ENCODE data around the gene SLC35F3. TPM values are rescaled to one million over a fixed set of nuclear protein-coding genes. Genes with fewer than 3 reads are reported as not detected.

SLC35F3 gene
- total and polyA plus RNA-seq, 7 donors = under 0.01 to 0.54 (median 0.28) TPM; not detected in 2

DNA sequence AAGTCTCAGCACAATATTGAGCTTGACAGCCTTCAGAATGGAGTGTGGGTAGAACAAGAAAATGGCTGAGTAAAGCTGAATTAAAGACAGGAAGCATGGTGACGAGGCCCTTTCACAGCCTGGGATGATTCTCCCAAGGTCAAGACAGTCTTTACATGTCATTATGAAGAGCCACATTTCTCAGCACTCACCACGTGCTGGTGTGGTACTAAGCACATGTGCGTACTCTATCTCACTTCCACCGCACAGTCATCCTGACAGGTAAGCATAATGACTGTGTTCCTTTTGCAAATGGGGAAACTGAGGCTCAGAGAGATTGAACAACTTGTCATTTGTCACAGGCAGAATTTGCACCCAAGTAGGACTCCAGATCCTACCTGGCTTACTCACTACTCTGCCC lies 376.0 kb downstream of the SLC35F3 start:
- H3K4me1 ChIP-seq = no peaks in the 10 kb centered on the region
- TF ChIP-seq POLR2A (IDR thresholded peaks at IDR 0.05) = no peak
- TF ChIP-seq POLR2AphosphoS5 (IDR thresholded peaks at IDR 0.05) = no peak
- TF ChIP-seq, protein P1, sequence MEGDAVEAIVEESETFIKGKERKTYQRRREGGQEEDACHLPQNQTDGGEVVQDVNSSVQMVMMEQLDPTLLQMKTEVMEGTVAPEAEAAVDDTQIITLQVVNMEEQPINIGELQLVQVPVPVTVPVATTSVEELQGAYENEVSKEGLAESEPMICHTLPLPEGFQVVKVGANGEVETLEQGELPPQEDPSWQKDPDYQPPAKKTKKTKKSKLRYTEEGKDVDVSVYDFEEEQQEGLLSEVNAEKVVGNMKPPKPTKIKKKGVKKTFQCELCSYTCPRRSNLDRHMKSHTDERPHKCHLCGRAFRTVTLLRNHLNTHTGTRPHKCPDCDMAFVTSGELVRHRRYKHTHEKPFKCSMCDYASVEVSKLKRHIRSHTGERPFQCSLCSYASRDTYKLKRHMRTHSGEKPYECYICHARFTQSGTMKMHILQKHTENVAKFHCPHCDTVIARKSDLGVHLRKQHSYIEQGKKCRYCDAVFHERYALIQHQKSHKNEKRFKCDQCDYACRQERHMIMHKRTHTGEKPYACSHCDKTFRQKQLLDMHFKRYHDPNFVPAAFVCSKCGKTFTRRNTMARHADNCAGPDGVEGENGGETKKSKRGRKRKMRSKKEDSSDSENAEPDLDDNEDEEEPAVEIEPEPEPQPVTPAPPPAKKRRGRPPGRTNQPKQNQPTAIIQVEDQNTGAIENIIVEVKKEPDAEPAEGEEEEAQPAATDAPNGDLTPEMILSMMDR (IDR thresholded peaks at IDR 0.05) = no peak
- TF ChIP-seq EP300 (IDR thresholded peaks at IDR 0.05) = no peak
- intact Hi-C loops (cut with DNase I) = no loop called here
- H3K4me3 ChIP-seq = no peak overlapping the region
- peaks cover 0 to 3% (median 0%) of the 10 kb centered on the region in 3 donors for H3K27me3 ChIP-seq
- no peak overlapping the region for H3K27ac ChIP-seq
- no peaks in the 10 kb centered on the region for H3K36me3 ChIP-seq
- no peaks in the 10 kb centered on the region for H3K9me3 ChIP-seq
- no peak for DNase-seq
- WGBS, 2 donors = 77 to 87% methylated on average over 4 of the region's 4 CpGs

DNA sequence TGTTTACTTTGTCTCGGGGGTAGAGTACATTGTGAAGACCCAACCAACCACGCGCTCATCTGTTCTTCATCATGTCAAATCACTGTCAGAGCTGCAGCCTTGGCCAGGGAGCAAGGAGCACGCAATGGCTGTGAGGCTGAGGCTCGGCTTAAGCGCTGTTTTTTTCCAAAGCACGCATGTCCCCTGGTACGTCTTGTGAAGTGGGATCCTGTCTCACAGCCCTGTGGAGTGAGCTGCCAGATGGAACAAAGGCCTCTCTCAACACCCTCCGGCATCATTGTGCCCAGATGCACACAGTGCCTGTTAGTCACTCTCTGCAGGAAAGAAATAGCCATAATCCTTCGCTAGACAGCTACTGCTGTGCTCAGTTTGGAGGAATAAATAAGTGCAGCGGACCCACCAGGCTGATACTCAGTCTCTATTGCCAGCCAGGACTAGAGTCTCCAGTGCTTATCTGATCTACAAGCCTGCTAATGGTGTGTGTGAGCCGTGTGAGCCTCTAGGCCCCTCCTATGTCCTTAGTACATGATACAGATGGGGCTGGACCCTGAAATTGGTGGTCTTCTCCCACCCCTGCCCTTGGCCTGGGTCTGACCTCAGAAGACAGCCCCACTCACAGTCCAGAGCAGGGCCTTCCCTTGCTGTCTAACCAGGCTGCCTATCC lies 377.5 kb downstream of the SLC35F3 start:
- intact Hi-C loops (cut with DNase I) = no loop called here
- Histone ChIP-seq H3K36me3 (no peaks in the 10 kb centered on the region), H3K27ac (no peak overlapping the region), H3K27me3 (no peaks in the 10 kb centered on the region), H3K9me3 (no peaks in the 10 kb centered on the region), H3K4me1 (no peaks in the 10 kb centered on the region), H3K4me3 (no peak overlapping the region)
- DNase-seq = no peak
- no peak for TF ChIP-seq EP300 (IDR thresholded peaks at IDR 0.05)
- no peak for TF ChIP-seq POLR2A (IDR thresholded peaks at IDR 0.05)
- no peak for TF ChIP-seq POLR2AphosphoS5 (IDR thresholded peaks at IDR 0.05)
- TF ChIP-seq, protein P1 (IDR thresholded peaks at IDR 0.05) = no peak
- WGBS, 2 donors = 83 to 86% methylated on average over 12 of the region's 12 CpGs

DNA sequence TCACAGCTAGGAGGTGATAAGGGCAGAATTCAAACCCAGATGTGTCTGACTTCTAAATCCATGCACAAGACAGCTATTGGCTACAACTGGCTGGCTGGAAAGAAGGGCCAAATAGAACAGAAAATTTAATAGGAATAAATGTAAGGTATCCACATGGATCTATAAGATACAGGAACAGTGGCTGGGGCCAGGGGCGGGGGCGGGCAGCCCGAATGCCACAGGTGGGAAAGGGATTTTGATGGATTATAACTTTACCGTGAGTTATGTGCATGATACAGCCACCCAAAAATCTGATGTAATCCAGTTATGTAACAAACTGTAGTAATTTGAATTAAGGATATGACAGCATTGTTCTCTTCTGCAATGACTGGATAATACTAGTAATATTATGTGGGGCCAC lies 381.7 kb downstream of the SLC35F3 start:
- no peaks in the 10 kb centered on the region for H3K4me1 ChIP-seq
- TF ChIP-seq EP300 (IDR thresholded peaks at IDR 0.05) (no peak), POLR2AphosphoS5 (IDR thresholded peaks at IDR 0.05) (no peak), POLR2A (IDR thresholded peaks at IDR 0.05) (no peak)
- TF ChIP-seq, protein P1 (IDR thresholded peaks at IDR 0.05) = no peak
- no peaks in the 10 kb centered on the region for H3K27me3 ChIP-seq
- no peaks in the 10 kb centered on the region for H3K36me3 ChIP-seq
- H3K27ac ChIP-seq = no peak overlapping the region
- intact Hi-C loops (cut with DNase I) = no loop called here
- peaks cover 0 to 11% (median 1%) of the 10 kb centered on the region in 4 donors for H3K9me3 ChIP-seq
- 88 to 94% methylated on average over 4 of the region's 4 CpGs for WGBS, 2 donors
- no peak overlapping the region for H3K4me3 ChIP-seq
- no peak for DNase-seq

DNA sequence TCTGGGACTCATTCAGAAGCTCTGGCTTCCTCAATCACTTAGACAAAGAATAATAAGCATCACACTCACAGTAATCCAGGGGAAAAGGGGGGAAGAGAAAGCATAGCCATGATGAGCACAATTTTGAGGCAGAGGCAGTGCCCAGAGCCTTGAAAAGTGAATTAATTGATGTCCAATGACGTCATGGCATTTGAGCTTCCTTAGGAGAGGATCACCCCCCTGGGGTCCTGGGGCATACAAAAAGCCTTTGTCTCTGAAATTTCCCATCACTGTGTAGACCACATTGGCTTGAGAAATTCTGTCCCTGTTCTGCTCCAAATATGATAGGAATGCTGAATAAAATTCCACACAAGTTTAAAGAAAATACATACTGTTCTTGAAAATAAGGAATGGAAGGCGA lies 384.5 kb downstream of the SLC35F3 start:
- H3K27me3 ChIP-seq = no peaks in the 10 kb centered on the region
- peaks cover 0 to 11% (median 1%) of the 10 kb centered on the region in 4 donors for H3K9me3 ChIP-seq
- no peak for DNase-seq
- intact Hi-C loops (cut with DNase I) = no loop called here
- H3K4me3 ChIP-seq = no peak overlapping the region
- H3K36me3 ChIP-seq = no peaks in the 10 kb centered on the region
- TF ChIP-seq EP300 (IDR thresholded peaks at IDR 0.05) (no peak), POLR2AphosphoS5 (IDR thresholded peaks at IDR 0.05) (no peak), POLR2A (IDR thresholded peaks at IDR 0.05) (no peak)
- TF ChIP-seq, protein P1 (IDR thresholded peaks at IDR 0.05) = no peak
- no peak overlapping the region for H3K27ac ChIP-seq
- WGBS, 2 donors = 85% methylated on average over 2 of the region's 2 CpGs
- no peaks in the 10 kb centered on the region for H3K4me1 ChIP-seq
